Liver (tissue), 9 donors: Measurements from ENCODE around the gene PPP2R5C. TPM values are rescaled to one million over a fixed set of nuclear protein-coding genes. Genes with fewer than 3 reads are reported as not detected.

Source experiments
- DNase-seq: peaks from one replicate; pipeline ENCODE4 v3.0.0-alpha.2; 2017; ENCODE audit warnings: low spot score
- H3K27ac ChIP-seq, 2 donors: one replicate each; pipeline ENCODE4 v1.7.0; 2013; ENCODE audit warnings: inconsistent platforms in 2 of 2, low read length in 2 of 2, control low read depth in 1 of 2, low read depth in 1 of 2, mild to moderate bottlenecking in 1 of 2
- H3K27me3 ChIP-seq, 4 donors: one replicate each; pipeline versions ENCODE4 v1.6.1 to v1.7.0; 2013; ENCODE audit warnings: low read length in 3 of 4, inconsistent platforms in 1 of 4, mild to moderate bottlenecking in 1 of 4, moderate library complexity in 1 of 4; ENCODE audit not compliant: control insufficient read depth in 4 of 4, insufficient read depth in 4 of 4
- H3K36me3 ChIP-seq, 4 donors: one replicate each; pipeline versions ENCODE4 v1.6.1 to v1.7.0; 2013; ENCODE audit warnings: low read length in 3 of 4, mild to moderate bottlenecking in 3 of 4, low read depth in 1 of 4, moderate library complexity in 1 of 4; ENCODE audit not compliant: control insufficient read depth in 4 of 4, insufficient read depth in 3 of 4
- H3K4me1 ChIP-seq, 4 donors: one replicate each; pipeline versions ENCODE4 v1.6.1 to v1.7.0; 2013; ENCODE audit warnings: low read length in 3 of 4, mild to moderate bottlenecking in 3 of 4, moderate library complexity in 1 of 4; ENCODE audit not compliant: control insufficient read depth in 4 of 4, insufficient read depth in 4 of 4
- H3K4me3 ChIP-seq, 3 donors: one replicate each; pipeline versions ENCODE4 v1.6.1 to v1.7.0; 2013; ENCODE audit warnings: low read length in 3 of 3, control low read depth in 1 of 3, low read depth in 1 of 3, mild to moderate bottlenecking in 1 of 3
- H3K9ac ChIP-seq, 2 donors: one replicate each; pipeline ENCODE4 v1.7.0; 2013; ENCODE audit warnings: low read length in 2 of 2, mild to moderate bottlenecking in 2 of 2, moderate library complexity in 2 of 2, control low read depth in 1 of 2, low read depth in 1 of 2
- H3K9me3 ChIP-seq, 4 donors: one replicate each; pipeline versions ENCODE4 v1.6.1 to v1.7.0; 2013; ENCODE audit warnings: low read length in 3 of 4; ENCODE audit not compliant: control insufficient read depth in 4 of 4
- ATF3 ChIP-seq: IDR thresholded peaks from 2 replicates; pipeline ENCODE4 v1.6.1; 2016; ENCODE audit warnings: antibody characterized with exemption
- CTCF ChIP-seq: fragments of 150-350 bp; IDR thresholded peaks from 2 replicates; pipeline ENCODE4 v1.5.1; 2017; ENCODE audit warnings: improper control_type of control experiment, low read depth, low read length; ENCODE audit not compliant: missing input control
- EGR1 ChIP-seq, 2 donors: IDR thresholded peaks; 2 replicates each; pipeline ENCODE4 v1.6.1; 2016 to 2018; ENCODE audit warnings: antibody characterized with exemption in 2 of 2, low read depth in 2 of 2
- FOXA1 ChIP-seq: IDR thresholded peaks from 2 replicates; pipeline ENCODE4 v1.6.1; 2016; ENCODE audit warnings: antibody characterized with exemption
- FOXA2 ChIP-seq: IDR thresholded peaks from 2 replicates; pipeline ENCODE4 v1.6.1; 2016; ENCODE audit warnings: antibody characterized with exemption
- GABPA ChIP-seq, 2 donors: IDR thresholded peaks in 1 of 2; conservative IDR thresholded peaks in 1 of 2; 2 replicates each; pipeline ENCODE4 v1.6.1; 2016; ENCODE audit warnings: antibody characterized with exemption in 2 of 2, mild to moderate bottlenecking in 1 of 2, moderate library complexity in 1 of 2
- HNF4A ChIP-seq, 2 donors: conservative IDR thresholded peaks; 2 replicates each; pipeline ENCODE4 v1.6.1; 2016; ENCODE audit warnings: antibody characterized with exemption in 2 of 2, mild to moderate bottlenecking in 2 of 2
- HNF4G ChIP-seq: IDR thresholded peaks from 2 replicates; pipeline ENCODE4 v1.6.1; 2016; ENCODE audit warnings: antibody characterized with exemption
- JUND ChIP-seq, 2 donors: IDR thresholded peaks; 2 replicates each; pipeline ENCODE4 v1.6.1; 2016; ENCODE audit warnings: antibody characterized with exemption in 2 of 2
- MAX ChIP-seq: IDR thresholded peaks from 2 replicates; pipeline ENCODE4 v1.6.1; 2016; ENCODE audit warnings: antibody characterized with exemption
- NR2F2 ChIP-seq: IDR thresholded peaks from 2 replicates; pipeline ENCODE4 v1.6.1; 2016; ENCODE audit warnings: antibody characterized with exemption
- RAD21 ChIP-seq, 2 donors: IDR thresholded peaks; 2 replicates each; pipeline ENCODE4 v1.6.1; 2016; ENCODE audit warnings: antibody characterized with exemption in 2 of 2, mild to moderate bottlenecking in 2 of 2
- REST ChIP-seq: IDR thresholded peaks from 2 replicates; pipeline ENCODE4 v1.6.1; 2016; ENCODE audit warnings: antibody characterized with exemption, mild to moderate bottlenecking
- RXRA ChIP-seq, 2 donors: IDR thresholded peaks; 2 replicates each; pipeline ENCODE4 v1.6.1; 2017 to 2018; ENCODE audit warnings: antibody characterized with exemption in 2 of 2, mild to moderate bottlenecking in 1 of 2
- SP1 ChIP-seq: IDR thresholded peaks from 2 replicates; pipeline ENCODE4 v1.6.1; 2018; ENCODE audit warnings: antibody characterized with exemption, mild to moderate bottlenecking
- TAF1 ChIP-seq: conservative IDR thresholded peaks from 2 replicates; pipeline ENCODE4 v1.6.1; 2016; ENCODE audit warnings: antibody characterized with exemption, mild to moderate bottlenecking
- YY1 ChIP-seq: IDR thresholded peaks from 2 replicates; pipeline ENCODE4 v1.6.1; 2016; ENCODE audit warnings: antibody characterized with exemption, mild to moderate bottlenecking
- ZBTB33 ChIP-seq: IDR thresholded peaks from 2 replicates; pipeline ENCODE4 v1.6.1; 2016; ENCODE audit warnings: antibody characterized with exemption
- WGBS: extraction: QIAGEN DNeasy Blood & Tissue Kit; methylation state at CpG from one replicate; pipeline ENCODE4 v1.1.7; 2013; 5-methylcytosine and 5-hydroxymethylcytosine counted together
- polyA plus RNA-seq, 2 donors: library from polyadenylated mRNA; stranded (reverse) in 1 of 2; unstranded in 1 of 2; fragments of 200-250 nt in 1 of 2; fragments of >200 nt in 1 of 2; fragmentation: Nextera tagmentation in 1 of 2; extraction: Ambion mirVana in 1 of 2; gene quantifications; one replicate each; pipeline versions ENCODE4 v1.2.1 to v1.2.3, GENCODE V29; 2013 to 2015
- total RNA-seq, 2 donors: library from RNA; depleted of rRNA; stranded (reverse); fragments of >200 nt; gene quantifications; one replicate each; pipeline ENCODE4 v1.2.3, GENCODE V29; 2014
- donor health status: healthy.
- donor health status: healthy.
- donor health status: healthy.
- donor health status: healthy.
- donor health status: healthy.

Gene PPP2R5C
- total and polyA plus RNA-seq, 4 donors = 33.5 to 52.3 (median 43.9) TPM

- Histone ChIP-seq H3K27ac (no peak overlapping the region), H3K9ac (no peak overlapping the region), H3K4me3 (no peak overlapping the region), H3K36me3 (peaks cover 0 to 3% (median 2%) of the 10 kb centered on the region in 4 donors), H3K27me3 (no peaks in the 10 kb centered on the region), H3K9me3 (no peaks in the 10 kb centered on the region), H3K4me1 (peaks cover 0 to 3% (median 2%) of the 10 kb centered on the region in 4 donors)
- 88% methylated on average over 11 of the region's 11 CpGs for WGBS
- no peak for DNase-seq
- no peak for TF ChIP-seq MAX
- TF ChIP-seq SP1 = no peak
- TF ChIP-seq HNF4A (conservative IDR thresholded peaks at IDR 0.05) = no peak
- no peak for TF ChIP-seq NR2F2
- TF ChIP-seq EGR1 (IDR thresholded peaks at IDR 0.05; ENCODE audit: low read depth in 2 of 2) = no peak
- no peak for TF ChIP-seq RXRA (IDR thresholded peaks at IDR 0.05)
These were observed 60.0 kb downstream of the PPP2R5C start for GRCh38 chr14:101821528-101821927.

GRCh38 chr14:101823066-101823465, 61.6 kb downstream of the PPP2R5C start:
- no peak overlapping the region for H3K4me3 ChIP-seq
- H3K4me1 ChIP-seq = peaks cover 0 to 3% (median 2%) of the 10 kb centered on the region in 4 donors
- 72% methylated on average over 9 of the region's 9 CpGs for WGBS
- no peak overlapping the region for H3K9ac ChIP-seq
- H3K9me3 ChIP-seq = no peaks in the 10 kb centered on the region
- H3K36me3 ChIP-seq = peaks cover 0 to 3% (median 2%) of the 10 kb centered on the region in 4 donors
- DNase-seq = no peak
- no peaks in the 10 kb centered on the region for H3K27me3 ChIP-seq
- TF ChIP-seq CTCF = no peak
- no peak for TF ChIP-seq EGR1 (IDR thresholded peaks at IDR 0.05; ENCODE audit: low read depth in 2 of 2)
- no peak for TF ChIP-seq FOXA1
- no peak for TF ChIP-seq NR2F2
- no peak for TF ChIP-seq SP1
- no peak for TF ChIP-seq RXRA (IDR thresholded peaks at IDR 0.05)
- TF ChIP-seq JUND (IDR thresholded peaks at IDR 0.05) = no peak
- TF ChIP-seq FOXA2 = no peak
- TF ChIP-seq ATF3 = no peak
- TF ChIP-seq HNF4G = no peak
- no peak for TF ChIP-seq REST
- TF ChIP-seq RAD21 (IDR thresholded peaks at IDR 0.05) = no peak
- TF ChIP-seq HNF4A (conservative IDR thresholded peaks at IDR 0.05) = no peak
- TF ChIP-seq TAF1 = no peak
- TF ChIP-seq ZBTB33 = no peak
- TF ChIP-seq YY1 = no peak
- TF ChIP-seq MAX = no peak
- TF ChIP-seq GABPA (IDR thresholded peaks at IDR 0.05 in 1 of 2, conservative IDR thresholded peaks at IDR 0.05 in 1 of 2) = no peak
- H3K27ac ChIP-seq = peak overlapping the region in 1 of 2 donors; percentile 16
